Ishikawa (cell line): ENCODE data around the gene PLA2G1B.

Experiments
- CEBPB ChIP-seq: IDR thresholded peaks from 2 replicates; pipeline ENCODE4 v1.6.1; 2012
- CREB1 ChIP-seq: IDR thresholded peaks from 2 replicates; pipeline ENCODE4 v1.6.1; 2012; ENCODE audit warnings: low read depth
- EGR1 ChIP-seq: IDR thresholded peaks from 2 replicates; pipeline ENCODE4 v1.6.1; 2012
- EP300 ChIP-seq: IDR thresholded peaks from 2 replicates; pipeline ENCODE4 v1.6.1; 2012; ENCODE audit warnings: borderline replicate concordance
- NFIC ChIP-seq: IDR thresholded peaks from 2 replicates; pipeline ENCODE4 v1.6.1; 2012
- RAD21 ChIP-seq: IDR thresholded peaks from 2 replicates; pipeline ENCODE4 v1.6.1; 2012; ENCODE audit warnings: low read depth
- TAF1 ChIP-seq: IDR thresholded peaks from 2 replicates; pipeline ENCODE4 v1.6.1; 2012; ENCODE audit warnings: low read depth, mild to moderate bottlenecking
- TCF12 ChIP-seq: IDR thresholded peaks from 2 replicates; pipeline ENCODE4 v1.6.1; 2012; ENCODE audit warnings: low read depth
- TEAD4 ChIP-seq: IDR thresholded peaks from 2 replicates; pipeline ENCODE4 v1.6.1; 2012
- YY1 ChIP-seq: IDR thresholded peaks from 2 replicates; pipeline ENCODE4 v1.6.1; 2012; ENCODE audit warnings: low read depth
- ZBTB7A ChIP-seq: IDR thresholded peaks from 2 replicates; pipeline ENCODE4 v1.6.1; 2012; ENCODE audit warnings: low read depth
- TF ChIP-seq, protein P1 (sequence below): IDR thresholded peaks from 2 replicates; pipeline ENCODE4 v1.6.1; 2012; ENCODE audit warnings: low read depth, mild to moderate bottlenecking
- TF ChIP-seq, protein P2 (sequence below): IDR thresholded peaks from 2 replicates; pipeline ENCODE4 v1.6.1; 2012
- TF ChIP-seq, protein P3 (sequence below): IDR thresholded peaks from 2 replicates; pipeline ENCODE4 v1.6.1; 2012

PLA2G1B gene

DNA sequence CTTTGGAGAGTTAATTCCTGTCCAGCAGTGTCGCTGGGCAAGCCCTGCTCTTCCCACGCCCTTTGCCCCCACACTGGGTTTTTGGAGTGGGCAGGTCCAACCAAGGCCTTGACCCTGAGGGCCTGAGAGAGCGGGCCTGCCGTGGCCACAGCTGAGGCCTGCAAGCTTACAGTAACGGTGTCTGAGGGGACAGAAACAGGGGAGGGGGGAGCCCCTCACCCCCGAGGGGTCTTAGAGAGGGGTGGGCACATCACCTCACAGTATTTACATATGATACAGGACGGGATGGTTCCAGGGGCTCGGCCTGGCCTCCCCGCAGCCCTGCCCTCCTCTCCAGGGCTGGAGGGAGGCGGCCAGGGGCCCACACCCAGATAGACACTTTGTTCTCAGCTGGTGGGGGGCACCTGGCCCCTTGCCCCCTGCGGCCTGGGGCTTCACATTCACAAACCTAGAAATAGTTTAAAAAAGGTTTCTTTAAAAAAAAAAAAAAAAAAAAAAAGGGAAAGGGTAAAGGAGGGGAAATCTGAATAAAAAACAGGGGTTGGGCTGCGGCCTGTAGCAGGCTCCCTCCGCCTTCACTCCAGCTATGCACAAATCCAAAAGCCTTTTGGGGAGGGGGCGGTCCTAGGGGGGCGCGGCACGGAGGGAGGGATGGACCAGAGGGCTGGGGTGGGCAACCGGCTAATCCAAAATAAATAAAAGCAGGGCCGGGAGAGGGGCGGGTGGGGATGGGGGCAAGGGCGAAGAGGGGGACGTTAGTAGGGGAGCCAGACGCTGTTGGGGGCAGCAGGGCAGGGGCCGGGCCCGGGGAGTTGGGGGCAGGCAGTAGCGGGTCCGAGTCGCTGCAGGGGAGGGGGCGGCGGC lies 14.8 kb upstream of the PLA2G1B start:
- TF ChIP-seq TEAD4 = no peak
- no peak for TF ChIP-seq RAD21
- no peak for TF ChIP-seq EGR1
- no peak for TF ChIP-seq EP300
- no peak for TF ChIP-seq ZBTB7A
- TF ChIP-seq CEBPB = no peak
- TF ChIP-seq NFIC = no peak
- TF ChIP-seq, protein P1, sequence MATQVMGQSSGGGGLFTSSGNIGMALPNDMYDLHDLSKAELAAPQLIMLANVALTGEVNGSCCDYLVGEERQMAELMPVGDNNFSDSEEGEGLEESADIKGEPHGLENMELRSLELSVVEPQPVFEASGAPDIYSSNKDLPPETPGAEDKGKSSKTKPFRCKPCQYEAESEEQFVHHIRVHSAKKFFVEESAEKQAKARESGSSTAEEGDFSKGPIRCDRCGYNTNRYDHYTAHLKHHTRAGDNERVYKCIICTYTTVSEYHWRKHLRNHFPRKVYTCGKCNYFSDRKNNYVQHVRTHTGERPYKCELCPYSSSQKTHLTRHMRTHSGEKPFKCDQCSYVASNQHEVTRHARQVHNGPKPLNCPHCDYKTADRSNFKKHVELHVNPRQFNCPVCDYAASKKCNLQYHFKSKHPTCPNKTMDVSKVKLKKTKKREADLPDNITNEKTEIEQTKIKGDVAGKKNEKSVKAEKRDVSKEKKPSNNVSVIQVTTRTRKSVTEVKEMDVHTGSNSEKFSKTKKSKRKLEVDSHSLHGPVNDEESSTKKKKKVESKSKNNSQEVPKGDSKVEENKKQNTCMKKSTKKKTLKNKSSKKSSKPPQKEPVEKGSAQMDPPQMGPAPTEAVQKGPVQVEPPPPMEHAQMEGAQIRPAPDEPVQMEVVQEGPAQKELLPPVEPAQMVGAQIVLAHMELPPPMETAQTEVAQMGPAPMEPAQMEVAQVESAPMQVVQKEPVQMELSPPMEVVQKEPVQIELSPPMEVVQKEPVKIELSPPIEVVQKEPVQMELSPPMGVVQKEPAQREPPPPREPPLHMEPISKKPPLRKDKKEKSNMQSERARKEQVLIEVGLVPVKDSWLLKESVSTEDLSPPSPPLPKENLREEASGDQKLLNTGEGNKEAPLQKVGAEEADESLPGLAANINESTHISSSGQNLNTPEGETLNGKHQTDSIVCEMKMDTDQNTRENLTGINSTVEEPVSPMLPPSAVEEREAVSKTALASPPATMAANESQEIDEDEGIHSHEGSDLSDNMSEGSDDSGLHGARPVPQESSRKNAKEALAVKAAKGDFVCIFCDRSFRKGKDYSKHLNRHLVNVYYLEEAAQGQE = no peak
- no peak for TF ChIP-seq TCF12
- TF ChIP-seq TAF1 = no peak
- TF ChIP-seq, protein P2, sequence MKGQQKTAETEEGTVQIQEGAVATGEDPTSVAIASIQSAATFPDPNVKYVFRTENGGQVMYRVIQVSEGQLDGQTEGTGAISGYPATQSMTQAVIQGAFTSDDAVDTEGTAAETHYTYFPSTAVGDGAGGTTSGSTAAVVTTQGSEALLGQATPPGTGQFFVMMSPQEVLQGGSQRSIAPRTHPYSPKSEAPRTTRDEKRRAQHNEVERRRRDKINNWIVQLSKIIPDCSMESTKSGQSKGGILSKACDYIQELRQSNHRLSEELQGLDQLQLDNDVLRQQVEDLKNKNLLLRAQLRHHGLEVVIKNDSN = no peak

DNA sequence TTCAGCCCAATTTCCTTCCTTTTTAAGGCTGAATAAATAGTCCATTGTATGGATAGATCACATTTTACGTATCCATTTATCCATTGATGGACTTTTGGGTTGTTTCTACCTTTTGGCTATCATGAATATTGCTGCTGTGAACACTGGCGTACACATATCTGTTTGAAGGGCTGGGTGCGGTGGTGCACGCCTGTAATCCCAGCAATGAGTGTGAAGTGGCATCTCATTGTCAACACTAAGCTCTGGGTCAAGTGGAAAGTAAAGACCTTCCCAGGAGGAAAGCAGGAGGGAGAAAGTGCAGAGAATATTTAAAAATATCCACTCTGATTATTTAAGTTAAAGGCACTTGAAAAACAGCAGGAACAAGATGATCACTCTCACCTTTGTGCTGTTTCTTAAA lies 11.7 kb upstream of the PLA2G1B start:
- TF ChIP-seq CEBPB (no peak), TAF1 (no peak), EP300 (no peak), CREB1 (no peak)
- TF ChIP-seq, protein P1 = no peak
- TF ChIP-seq, protein P3, sequence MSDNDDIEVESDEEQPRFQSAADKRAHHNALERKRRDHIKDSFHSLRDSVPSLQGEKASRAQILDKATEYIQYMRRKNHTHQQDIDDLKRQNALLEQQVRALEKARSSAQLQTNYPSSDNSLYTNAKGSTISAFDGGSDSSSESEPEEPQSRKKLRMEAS = no peak

DNA sequence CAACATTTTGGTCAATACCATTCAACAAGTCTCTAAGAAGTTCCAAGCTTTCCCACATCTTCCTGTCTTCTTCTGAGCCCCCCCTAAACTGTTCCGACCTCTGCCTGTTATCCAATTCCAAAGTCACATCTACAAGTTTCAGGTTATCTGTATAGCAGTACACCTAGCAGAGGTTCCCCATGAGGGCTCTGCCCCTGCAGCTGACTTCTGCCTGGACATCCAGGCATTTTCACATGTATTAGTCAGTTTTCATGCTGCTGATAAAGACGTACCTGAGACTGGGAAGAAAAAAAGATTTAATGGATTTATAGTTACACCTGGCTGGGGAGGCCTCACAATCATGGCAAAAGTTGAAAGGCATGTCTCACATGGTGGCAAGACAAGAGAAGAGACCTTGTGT lies 10.2 kb upstream of the PLA2G1B start:
- TF ChIP-seq YY1 (no peak), CREB1 (no peak), EP300 (no peak), TAF1 (no peak), TEAD4 (no peak)
- TF ChIP-seq, protein P2 = no peak
- TF ChIP-seq, protein P1 = no peak

DNA sequence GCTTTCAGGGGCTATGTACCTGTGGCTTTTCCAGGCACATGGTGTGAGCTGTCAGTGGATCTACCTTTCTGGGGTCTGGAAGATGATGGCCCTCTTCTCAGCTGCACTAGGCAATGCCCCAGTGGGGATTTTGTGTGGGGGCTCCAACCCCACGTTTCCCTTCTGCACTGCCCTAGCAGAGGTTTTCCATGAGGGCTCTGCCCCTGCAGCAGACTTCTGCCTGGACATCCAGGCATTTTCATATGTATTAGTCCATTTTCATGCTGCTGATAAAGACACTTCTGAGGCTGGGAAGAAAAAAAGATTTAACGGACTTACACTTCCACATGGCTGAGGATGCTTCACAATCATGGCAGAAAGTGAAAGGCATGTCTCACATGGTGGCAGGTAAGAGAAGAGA lies 8.8 kb upstream of the PLA2G1B start:
- TF ChIP-seq, protein P2 = 0 out of 2 replicates have a peak, but pooled peaks have one; percentile 4

DNA sequence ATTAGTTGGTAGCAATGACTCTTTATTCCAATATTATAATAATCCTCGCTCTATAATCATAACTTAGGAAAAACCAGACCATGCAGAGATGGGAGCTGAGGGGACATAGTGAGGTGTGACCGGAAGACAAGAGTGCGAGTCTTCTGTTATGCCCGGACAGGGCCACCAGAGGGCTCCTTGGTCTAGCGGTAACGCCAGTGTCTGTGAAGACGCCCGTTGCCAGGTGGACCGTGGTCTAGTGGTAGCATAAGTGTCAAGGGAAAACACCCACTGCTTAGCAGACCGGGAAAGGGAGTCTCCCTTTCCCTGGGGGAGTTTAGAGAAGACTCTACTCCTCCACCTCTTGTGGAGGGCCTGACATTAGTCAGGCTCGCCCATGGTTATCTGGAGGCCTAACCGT lies 7.9 kb upstream of the PLA2G1B start:
- TF ChIP-seq RAD21 = peak; percentile 67
